NCI-H748 treated with DMSO at 0.1 percent for 48 hours (cell line): ENCODE measurements around the gene LILRB5.
"Not testable (repeated sequence)": the region's sequence is repeated elsewhere in the genome, so short reads cannot be mapped to it uniquely, and the experiment has no call there.

Experiments used
- DNase-seq: peaks from one replicate; lab custom pipeline; 2025; lab: John Stamatoyannopoulos, UW

Gene LILRB5

DNA sequence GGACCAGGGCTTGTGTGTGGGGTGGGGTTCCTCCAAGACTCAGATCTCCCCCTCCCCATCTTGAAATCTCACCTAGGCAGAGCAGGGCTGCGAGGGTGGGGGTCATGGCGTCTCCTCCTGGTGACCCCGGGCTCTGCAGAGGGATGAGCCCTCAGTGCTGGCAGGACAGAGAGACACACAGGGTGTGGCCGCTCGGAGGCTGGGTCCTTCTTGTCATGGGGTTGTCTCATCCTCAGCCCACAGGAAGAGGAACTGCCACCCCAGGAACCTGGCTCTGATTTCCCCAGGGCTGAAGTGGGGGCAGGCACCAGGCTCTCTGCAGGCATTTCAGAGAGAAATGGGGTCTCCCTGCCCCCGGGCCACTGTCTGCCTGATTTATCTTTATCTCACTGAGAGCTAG, 14.4 kb downstream of the LILRB5 start, which contains the start of gene LILRA6:
Gene LILRA6 (minus strand): TSS at position 145 of the 400 bp plus-strand sequence.
- DNase-seq = not testable (repeated sequence)

DNA sequence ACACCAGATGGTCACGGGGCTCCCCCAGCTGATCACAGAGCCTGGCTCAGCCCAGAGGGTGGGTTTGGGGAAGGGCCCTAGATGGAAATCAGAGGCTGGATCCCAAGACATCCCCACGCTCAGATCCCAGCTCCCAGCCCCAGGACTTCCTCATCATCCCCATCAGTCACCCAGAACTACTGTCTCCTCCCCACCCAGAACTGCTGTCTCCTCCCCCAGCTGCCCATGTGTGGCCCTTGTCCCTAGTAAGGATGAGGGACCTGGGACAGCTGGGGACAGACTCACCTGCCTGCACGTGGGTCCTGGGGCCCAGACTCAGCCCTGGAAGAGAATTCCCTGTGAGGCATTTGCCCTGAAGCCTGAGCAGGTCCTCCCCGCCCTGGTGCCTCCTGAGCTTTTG, 14.8 kb downstream of the LILRB5 start:
- DNase-seq = not testable (repeated sequence)

DNA sequence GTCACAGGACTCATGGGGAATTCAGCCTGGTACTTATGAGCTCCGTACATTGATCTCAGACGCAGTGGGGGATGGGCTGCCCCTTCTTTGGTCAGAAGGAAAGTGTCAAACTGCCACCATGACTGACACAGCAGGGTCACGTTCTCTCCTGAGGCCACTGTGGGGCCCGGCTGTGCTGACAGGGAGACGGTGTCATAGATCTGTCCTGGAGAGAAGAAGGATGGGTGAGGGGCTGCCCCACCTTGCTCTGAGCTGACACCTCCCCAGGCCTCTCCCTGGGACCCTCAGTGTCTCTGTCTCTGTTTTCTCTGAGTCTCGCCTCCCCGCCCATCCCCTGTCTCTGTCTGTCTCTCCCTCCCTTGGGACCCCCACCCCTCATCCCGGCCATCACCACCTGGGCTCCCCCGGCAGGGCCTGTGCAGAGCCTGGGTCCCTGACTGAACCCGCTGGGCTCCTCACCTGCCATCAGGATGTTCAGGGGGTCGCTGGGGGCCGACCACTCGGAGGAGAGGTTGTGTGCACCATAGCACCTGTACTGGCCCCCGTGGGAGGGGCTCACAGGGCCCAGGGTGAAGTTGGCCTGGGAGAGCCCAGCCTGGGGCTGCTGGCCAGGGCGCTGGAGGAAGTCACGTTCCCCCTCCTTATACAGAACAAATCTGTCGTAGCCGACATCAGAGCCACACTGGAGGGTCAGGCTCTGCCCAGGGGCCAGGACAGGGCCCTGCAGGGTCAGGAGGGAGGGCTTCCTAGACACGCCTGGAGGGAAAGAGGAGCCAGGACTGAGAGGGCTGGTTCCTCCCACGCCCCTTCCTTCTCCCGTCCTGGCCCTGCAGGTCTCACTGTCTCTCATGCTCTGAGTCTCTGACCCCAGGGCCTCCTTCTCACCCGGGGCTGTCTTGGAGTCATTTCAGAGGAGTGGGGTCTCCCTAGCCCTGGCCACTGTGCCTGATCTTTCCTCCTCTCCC, 16.4 kb downstream of the LILRB5 start:
- not testable (repeated sequence) for DNase-seq

DNA sequence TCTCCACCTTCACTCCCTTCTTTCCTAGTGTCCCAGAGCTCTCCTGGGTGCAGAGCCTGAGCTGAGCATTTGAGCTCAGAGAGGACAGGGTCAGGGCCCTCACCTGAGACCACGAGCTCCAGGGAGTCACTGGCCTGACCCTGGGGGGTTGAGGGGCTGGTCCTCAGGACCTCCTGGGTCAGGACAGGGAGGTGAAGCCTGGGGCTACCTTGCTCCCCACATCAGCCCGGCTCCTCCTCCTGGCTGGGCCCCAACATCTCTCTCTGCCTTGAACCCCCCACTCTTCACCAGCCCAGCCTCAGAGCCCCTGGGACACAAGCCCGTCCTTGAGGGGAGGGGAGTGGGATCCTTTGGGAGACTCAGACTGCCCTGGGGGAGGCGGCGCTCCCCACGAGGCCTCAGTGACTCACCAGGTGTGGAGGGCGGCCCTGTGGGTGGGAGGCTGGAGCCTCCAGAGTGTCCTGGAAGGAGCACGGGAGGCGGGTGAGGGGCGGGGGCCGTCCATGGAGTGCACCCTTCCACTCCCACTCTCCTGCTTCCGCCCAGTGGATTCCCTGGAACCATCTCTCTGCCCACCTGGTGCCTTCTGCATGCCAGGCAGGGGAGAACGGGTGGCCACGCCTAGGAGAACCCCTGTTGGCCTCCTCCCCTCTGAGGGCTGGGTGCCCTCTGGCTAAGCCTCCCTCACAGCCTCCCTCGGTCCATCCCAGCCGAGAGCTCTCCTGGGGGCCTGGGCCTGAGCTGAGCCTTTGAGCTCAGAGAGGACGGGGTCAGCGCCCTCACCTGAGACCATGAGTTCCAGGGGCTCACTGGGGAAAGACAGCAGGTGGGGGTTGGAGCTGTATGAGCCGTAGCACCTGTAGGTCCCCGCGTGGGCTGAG, 17.3 kb downstream of the LILRB5 start:
- not testable (repeated sequence) for DNase-seq

DNA sequence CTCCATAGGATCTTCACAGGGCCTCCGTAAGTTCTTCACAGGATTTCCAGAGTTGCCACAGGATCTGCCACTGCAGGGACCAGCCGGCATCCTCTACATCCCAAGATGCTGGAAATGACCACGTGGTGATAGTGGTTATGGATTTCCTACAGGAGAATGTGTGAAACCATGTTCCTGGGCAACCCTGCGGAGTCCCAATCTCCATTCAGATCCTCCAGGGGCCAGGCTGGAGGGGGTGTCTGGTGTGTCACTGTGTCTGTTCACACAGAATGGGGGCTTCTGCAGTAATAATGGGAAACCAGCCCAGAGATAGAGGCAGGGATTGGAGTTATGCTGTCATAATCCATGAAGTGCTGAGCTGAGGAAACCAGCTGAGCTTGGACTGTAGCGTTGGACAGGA, 23.1 kb downstream of the LILRB5 start:
- DNase-seq = no peak

DNA sequence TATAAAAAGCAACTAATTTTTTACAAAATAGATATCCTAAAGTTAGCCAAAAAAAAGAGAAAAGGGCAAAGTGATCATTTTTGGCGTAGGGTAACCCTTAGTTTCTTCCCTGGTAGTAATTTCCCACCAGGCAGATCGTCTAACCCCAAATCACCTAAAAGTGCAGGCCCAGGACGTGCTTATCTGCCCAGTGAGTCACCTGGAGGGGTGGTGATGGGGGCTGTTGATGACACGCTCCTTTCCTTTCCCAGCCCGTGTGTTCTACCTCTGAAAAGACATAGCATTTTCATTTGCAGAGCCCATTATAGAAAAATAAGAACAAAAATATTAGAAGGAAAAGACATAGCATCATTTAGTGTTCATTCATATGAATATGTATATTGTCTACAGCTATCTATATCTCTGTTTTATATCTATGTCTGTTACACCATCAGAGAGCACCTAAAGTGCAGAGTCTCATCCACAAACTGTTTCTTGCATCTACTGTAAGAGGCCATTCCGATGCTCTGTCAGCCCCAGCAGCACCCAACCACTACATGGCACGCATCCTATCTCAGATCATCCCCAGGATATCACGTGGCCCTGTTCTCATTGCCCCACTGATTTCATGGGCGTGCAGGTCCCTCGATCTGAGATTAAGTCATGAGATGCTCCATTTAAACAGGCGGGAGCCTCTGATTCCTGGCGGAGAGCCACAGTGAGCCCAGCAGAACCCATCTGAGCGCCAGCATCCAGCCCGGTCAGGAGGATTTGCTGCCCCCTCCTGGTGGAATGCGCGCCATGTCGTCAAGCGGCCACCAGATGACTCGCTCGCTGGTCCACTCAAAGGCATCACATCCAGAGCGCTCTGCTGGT, 25.8 kb downstream of the LILRB5 start:
- DNase-seq = no peak

DNA sequence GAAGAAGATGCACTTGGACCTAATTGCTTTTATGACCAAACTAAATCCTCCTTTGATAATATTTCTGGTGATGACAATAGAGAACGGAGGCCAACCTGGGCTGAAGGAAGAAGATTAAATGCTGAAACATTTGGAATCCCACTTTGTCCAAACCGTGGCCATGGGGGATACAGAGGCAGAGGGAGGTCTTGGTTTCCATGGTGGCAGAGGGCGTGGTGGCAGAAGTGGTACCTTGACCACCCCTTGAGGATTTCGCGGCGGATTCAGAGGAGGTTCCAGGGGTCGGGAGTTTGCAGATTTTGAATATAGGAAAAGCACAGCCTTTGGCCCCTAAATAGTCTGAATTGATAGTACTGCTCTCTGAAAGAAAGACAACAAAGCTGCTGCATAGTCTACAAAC, 27.0 kb downstream of the LILRB5 start:
- no peak for DNase-seq

DNA sequence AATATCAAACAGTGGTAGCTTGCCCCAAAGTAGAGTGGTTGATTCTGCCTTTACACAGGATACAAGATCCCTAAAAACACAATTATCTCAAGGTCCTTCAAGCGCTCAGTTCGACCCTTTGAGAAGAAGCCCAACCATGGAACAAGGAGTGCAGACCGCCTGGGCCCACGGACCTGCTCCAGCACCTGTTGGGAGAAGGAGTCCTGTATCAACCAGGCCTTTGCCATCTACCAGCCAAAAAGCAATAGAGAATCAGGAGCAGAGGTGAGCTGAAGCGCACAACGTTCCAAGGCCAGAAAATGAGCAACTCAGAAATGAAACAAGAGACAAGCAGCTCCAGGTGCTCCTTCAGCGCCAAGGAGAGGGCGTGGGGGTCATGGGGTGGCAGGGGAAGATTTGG, 27.9 kb downstream of the LILRB5 start:
- no peak for DNase-seq

DNA sequence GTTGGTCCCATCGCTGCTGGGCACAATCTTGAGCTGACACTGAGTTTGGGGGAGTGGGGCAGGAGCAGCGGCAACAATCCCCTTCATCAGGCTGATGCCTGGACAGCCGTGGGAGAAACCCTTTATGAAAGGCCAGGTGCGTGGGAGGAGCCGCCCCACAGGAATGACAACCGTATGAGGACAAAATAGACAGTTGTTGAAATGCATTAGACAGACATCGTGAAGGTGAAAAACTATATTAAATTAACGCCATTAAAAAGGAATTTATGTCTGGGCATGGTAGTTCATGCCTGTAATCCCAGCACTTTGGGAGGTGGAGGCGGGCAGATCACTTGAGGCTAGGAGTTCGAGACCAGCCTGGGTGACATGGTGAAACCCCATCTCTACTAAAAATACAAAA, 32.5 kb downstream of the LILRB5 start:
- not testable (repeated sequence) for DNase-seq

DNA sequence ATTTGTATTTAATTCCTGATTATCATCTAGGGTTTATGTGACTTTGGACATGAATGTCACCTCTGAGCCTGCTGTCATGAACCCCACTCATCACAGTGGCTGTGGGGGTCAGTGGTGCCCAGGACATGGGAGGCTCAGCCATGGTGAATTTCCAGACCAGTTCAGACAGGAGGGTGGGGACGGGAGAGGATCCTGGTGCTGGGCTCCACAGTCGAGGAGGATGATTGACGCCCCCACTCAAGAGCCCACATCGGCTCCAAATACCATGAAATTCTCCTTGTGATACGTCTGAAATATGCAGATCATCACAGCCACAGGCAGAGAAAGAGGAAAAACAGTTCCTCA, 33.2 kb downstream of the LILRB5 start:
- not testable (repeated sequence) for DNase-seq

DNA sequence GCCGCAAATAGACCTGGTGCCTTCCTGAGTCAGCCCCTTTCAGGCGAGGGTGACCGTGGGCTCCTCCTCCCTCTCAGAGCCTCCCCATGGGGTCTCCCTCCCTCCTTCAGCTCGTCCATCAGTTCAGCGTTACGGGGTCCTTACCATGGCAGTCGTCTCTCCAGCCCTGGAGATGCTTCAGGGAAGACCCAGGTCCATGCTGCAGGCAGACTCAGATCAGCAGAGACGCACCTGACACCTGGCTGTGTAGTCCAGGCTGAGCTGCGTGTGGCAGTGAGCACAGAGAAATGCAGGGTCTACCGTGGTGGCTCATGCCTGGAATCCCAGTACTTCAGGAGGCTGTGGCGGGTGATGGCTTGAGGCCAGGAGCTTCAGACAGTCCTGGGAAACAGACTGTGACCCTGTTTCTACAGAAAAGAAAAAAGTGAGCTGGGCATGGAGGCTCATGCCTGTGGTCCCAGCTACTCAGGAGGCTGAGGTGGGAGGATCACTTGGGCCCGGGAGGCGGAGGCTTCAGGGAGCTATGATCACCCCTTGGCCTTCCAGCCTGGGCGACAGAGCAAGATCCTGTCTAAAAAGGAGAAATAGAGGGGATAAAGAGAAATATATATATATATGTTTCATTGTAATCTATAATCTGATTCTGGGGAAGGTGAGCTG, 33.7 kb downstream of the LILRB5 start:
- DNase-seq = not testable (repeated sequence)

DNA sequence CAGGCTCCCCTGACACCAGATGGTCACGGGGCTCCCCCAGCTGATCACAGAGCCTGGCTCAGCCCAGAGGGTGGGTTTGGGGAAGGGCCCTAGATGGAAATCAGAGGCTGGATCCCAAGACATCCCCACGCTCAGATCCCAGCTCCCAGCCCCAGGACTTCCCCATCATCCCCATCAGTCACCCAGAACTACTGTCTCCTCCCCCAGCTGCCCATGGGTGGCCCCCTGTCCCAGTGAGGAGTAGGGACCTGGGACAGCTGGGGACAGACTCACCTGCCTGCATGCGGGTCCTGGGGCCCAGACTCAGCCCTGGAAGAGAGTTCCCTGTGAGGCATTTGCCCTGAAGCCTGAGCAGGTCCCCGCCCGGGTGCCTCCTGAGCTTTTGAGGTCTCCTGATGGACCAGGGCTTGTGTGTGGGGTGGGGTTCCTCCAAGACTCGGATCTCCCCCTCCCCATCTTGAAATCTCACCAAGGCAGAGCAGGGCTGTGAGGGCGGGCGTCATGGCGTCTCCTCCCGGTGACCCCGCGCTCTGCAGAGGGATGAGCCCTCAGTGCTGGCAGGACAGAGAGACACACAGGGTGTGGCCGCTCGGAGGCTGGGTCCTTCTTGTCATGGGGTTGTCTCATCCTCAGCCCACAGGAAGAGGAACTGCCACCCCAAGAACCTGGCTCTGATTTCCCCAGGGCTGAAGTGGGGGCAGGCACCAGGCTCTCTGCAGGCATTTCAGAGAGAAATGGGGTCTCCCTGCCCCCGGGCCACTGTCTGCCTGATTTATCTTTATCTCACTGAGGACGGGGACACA, 34.4 kb downstream of the LILRB5 start, which contains the start of gene LILRB3:
Gene LILRB3 (minus strand): TSS at position 534 of the 803 bp plus-strand sequence. CDS start 31 bp downstream, at position 503.
- DNase-seq = not testable (repeated sequence)

DNA sequence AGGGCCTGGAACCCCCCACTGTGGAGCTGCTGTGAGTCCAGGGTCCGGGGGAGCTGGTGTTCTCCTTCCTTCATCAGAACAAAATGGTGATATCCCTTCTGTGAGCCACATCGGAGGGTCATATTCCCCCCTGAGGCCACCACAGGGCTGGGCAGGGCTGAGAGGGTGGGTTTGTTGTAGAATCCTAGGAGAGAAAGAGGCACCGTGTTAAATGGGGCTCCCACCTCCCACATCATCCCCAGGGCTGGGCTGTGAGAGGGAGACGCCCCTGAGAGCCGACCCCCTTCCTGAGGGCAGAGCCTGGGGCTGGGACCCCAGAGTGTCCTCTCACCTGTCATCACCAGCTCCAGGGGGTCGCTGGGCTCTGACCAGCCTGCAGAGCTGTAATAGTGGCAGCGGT, 35.1 kb downstream of the LILRB5 start:
- not testable (repeated sequence) for DNase-seq

DNA sequence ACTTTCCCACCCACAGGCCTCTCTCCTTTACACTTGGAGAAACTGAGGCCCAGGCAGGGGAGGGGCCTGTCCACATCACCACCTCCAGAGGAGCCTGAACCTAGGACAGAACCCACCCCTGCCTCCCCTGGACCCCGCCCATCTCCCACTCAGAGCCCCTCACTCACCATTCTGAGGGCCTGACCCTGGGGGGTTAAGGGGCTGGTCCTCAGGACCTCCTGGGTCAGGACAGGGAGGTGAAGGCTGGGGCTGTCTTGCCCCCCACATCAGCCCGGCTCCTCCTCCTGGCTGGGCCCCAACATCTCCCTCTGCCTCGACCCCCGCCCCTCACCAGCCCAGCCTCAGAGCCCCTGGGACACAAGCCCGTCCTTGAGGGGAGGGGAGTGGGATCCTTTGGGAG, 37.4 kb downstream of the LILRB5 start:
- DNase-seq = not testable (repeated sequence)

DNA sequence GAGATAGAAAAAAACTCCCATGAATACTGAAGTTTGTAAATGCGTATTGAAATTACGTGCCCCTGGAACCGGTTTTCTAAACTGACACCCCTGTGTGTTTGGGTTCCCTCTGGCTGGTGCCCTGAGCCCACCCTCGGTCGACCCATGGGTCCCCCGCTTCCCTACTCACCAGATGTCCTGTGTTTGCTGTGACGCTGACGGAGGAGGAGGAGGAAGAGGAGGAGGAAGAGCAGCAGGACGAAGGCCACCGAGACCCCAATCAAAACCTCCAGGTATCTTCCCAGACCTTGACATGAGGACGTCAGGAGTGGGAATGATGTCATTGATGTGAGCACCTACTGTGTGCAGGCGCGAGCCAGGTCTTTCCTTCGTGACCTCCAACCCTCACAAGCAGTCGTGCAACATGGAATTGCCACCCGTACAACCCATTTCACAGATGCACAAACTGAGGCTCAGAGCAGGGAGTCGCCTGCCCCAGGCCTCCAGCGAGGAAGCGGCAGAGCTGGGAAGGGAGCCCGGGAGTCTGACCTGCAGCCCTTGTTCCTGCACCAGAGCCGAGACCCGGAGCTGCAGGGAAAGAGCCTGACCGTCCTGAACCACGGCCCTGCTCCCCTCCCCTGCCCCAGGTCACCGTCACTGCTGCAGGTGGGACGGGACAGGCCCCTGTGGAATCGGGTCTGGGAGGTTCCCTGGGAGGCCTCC, 38.0 kb downstream of the LILRB5 start:
- DNase-seq = no peak

DNA sequence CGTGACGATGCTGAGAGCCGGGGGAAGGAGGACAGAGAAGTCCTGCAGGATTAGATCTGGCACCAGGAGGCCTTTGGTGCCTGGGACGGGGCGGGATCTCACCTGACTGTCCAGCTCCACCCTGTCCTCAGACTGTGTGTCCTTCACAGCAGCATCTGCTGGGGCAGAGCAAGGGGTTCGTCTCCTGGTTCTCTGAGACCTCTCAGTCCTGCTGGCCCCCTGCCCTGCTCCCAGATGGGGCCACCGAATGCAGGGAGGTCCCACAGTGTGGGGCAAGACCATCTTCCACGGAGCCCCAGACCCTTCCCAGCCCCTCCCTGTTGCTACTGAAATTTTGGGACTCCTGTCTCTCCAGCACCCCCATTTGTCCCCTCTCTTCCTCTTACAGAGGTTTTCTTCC, 38.8 kb downstream of the LILRB5 start:
- no peak for DNase-seq

DNA sequence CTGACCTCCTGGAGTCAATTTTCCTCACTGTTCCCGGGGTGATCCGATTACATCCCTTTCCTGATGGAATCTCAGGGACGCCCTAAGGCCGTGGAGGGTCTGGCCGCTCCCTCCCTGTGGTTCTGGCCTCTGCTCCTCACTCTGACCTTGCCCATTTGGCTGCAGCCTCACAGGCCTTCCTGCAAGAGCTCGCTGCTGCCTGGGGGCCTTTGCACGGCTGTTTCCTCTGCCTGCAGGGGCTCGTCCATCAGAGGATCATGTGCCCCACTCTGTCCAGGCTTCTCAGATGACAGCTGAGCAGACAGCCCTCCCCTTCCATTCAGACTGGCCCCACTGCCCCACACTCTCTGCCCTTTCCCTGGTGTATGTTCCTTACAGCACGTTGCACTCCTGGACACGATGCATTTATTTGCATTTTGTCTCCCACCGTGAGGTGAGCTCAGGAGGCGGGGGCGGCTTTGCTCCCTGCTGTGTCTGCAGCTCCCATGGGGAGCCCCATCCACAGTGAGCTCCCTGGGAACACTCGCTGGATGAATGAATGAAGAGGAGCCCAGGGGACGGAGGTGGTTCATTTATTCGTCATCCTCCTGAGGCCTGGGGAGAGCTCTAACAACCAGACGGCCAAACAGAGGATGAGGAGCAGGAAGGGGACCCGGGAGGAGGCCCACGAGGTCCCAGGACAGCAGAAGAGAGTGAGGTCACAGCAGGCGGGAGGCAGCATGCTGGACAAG, 39.4 kb downstream of the LILRB5 start:
- not testable (repeated sequence) for DNase-seq

DNA sequence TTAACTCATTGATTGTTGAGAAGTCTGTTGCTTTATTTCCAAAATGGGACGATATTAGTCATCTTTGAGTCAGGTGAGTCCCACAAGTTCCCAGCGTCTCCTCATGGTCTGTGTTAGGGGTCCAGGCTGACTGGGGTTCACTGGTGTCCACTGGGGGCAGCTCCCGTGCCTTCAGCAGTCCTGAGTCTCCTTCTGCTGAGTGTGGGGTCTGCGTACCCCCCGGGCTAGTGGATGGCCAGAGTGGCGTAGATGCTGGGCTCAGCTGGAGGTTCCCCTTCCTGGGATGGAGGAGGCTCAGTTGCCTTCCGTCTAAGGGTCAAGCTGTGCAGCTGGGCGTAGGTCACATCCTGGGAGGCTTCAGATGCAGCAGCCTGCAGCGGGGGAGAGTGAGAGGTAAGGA, 40.2 kb downstream of the LILRB5 start:
- DNase-seq = no peak

DNA sequence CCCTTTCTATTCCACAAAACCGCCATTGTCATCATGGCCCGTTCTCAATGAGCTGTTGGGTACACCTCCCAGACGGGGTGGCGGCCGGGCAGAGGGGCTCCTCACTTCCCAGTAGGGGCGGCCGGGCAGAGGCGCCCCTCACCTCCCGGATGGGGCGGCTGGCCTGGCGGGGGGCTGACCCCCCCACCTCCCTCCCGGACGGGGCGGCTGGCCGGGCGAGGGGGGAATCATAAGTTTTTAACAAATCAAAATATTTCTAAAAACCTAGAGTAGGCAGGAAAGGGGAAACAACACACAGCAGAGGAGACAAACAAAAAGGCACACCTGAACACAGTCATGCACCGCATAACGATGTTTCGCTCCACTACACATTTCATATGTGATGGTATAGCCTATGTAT, 42.3 kb downstream of the LILRB5 start:
- DNase-seq = not testable (repeated sequence)
